ENCODE data around the gene CADM1. TPM values are rescaled to one million over a fixed set of nuclear protein-coding genes. Genes with fewer than 3 reads are reported as not detected.

CADM1 gene
- total RNA-seq, 4 donors from 2014 or later = 2.9 to 25.7 (median 9.6) TPM

DNA sequence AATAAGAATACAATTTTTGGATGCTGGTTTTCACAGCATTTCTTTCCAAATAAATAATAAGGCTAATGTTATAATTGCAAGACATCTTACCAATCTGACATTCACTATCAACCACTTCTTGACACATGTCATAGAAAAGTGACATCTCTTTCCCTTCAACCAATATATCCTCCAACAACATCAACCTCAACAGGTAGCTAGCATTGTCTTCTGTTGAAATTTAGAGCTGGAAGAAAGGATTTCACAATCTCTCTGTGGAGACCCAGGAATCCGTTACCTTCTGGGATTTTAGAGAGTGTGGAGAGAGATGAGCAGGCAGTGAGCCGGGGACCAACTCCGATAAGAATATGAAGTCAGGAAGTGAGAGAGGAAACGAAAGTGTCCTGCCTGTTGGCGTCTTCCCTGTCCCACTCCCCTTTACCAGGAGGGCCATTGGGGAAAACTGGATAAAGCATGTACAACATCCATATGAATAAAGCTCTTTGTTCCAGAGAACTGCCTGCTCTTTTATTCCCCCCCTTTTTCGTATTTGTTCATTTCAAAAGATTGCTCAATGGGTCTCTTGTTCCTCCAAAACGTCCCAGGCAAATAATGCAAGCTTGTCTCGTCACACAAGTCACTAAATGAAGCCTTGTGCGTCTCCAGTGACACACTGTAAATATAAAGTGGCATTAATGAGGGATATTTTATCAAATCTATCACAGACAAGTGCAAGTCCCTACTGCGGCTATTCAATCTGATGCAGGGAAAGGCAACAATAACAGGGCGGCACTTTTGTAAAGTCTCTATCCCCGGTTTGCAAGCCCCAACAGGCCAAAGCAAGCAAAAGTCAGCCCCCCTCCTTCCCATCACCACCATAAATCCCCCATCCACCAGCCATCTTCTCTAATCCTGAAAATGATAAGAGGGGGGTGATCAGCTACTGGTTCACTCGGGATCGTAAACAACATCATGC, 3.4 kb downstream of the CADM1 start:
- TF ChIP-seq, protein P1, sequence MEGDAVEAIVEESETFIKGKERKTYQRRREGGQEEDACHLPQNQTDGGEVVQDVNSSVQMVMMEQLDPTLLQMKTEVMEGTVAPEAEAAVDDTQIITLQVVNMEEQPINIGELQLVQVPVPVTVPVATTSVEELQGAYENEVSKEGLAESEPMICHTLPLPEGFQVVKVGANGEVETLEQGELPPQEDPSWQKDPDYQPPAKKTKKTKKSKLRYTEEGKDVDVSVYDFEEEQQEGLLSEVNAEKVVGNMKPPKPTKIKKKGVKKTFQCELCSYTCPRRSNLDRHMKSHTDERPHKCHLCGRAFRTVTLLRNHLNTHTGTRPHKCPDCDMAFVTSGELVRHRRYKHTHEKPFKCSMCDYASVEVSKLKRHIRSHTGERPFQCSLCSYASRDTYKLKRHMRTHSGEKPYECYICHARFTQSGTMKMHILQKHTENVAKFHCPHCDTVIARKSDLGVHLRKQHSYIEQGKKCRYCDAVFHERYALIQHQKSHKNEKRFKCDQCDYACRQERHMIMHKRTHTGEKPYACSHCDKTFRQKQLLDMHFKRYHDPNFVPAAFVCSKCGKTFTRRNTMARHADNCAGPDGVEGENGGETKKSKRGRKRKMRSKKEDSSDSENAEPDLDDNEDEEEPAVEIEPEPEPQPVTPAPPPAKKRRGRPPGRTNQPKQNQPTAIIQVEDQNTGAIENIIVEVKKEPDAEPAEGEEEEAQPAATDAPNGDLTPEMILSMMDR (IDR thresholded peaks at IDR 0.05; ENCODE audit: low read depth) = no peak

DNA sequence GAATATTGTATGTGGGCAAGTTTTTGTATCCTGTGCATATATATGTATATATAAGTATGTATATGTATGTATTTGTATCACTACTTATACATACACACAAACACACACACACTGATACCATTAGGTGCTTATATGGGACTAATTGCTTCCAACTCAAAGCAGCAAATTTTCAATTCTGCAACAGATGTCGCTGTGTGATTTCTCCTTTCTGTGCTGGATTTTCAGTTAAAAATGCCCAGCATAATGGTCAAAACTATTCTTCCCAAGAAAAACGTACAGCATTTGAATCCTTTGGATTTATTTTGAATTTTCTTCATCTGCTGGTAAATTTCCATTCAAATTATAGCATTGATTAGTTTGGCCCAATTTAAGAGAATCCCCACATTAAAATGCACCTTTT, 4.3 kb downstream of the CADM1 start:
- TF ChIP-seq, protein P1 (IDR thresholded peaks at IDR 0.05; ENCODE audit: low read depth) = no peak

DNA sequence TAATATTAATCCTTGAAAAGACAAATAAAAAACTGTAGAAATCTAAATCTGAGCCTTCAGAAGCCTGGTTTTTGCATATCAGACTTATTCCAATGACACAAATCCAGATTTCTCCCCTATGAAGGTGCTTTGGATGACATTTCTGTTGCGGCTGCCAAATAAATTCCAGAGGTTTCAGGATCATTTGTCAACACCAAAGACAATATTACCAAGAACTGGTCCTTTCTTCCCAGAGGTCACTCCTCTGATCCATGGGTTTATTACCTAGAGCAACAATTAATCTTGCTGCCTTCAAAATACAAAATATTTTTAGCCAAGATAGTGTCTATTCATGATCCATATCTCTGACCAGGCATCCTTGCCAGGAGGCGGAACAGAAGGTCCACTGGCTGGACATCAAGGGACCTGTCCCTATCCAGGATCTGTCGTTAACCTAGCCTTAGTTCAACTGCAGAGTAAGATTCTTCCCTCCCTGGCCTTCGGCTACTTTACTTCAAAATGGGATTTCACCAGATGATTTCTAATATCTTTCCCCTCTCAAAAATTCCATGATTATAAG, 4.9 kb downstream of the CADM1 start:
- TF ChIP-seq, protein P1 (IDR thresholded peaks at IDR 0.05; ENCODE audit: low read depth) = no peak

DNA sequence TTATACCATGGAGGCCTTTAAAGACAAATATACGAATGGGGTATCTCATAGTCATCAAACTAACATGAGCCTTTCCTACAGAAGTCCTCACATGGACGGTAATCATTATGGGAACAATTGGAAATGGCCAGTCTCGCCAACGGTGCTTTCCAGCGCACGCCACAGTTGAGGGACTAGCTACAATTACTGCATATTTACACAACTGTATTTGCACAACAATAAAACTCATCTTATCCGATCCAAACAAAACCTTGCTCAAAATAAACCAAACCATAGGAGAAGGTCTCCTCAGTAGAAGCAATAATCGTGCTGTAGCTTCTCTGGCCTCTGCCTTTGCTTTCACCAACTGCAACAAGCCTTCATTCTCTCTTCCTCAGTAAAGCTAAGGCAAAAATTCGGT, 5.9 kb downstream of the CADM1 start:
- TF ChIP-seq, protein P1 (IDR thresholded peaks at IDR 0.05; ENCODE audit: low read depth) = no peak

DNA sequence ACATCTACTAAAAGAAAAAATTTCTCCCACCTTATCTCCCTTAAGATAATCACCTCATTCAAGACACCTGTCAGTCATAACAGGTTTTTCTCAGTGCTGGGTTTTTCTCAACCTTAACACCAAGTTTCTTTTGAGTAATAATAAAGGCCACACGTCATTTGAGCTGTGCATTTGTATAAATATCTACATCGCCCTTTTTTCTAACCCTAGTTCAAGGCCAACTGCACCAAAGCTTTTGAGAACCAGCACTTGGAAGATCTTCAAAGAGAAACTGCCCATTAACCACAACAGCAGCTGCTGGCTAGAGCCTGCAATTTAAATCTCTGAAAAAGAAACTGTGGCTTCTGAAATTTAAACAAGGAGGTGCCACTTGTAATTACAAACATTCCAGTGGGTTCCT, 6.9 kb downstream of the CADM1 start:
- TF ChIP-seq, protein P1 (IDR thresholded peaks at IDR 0.05; ENCODE audit: low read depth) = no peak

DNA sequence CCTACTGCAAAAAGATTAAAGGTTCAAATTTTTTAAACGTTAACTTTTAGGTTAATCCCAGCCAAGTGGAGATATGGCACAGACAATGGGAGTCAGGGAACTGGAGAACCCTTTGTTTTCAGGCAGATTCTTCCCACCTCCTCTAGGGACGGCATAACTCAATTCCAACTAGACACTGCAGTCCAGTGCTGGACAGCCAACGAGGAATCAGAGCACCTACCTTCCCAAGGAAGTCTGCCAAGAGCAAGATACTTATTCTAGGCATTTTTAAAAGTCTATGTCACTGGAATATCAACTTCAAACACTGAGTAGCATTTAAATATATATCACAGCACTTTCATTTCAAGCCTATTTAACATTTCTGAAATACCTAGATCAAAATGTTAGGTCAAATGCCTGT, 7.3 kb downstream of the CADM1 start:
- TF ChIP-seq, protein P1 (IDR thresholded peaks at IDR 0.05; ENCODE audit: low read depth) = no peak

DNA sequence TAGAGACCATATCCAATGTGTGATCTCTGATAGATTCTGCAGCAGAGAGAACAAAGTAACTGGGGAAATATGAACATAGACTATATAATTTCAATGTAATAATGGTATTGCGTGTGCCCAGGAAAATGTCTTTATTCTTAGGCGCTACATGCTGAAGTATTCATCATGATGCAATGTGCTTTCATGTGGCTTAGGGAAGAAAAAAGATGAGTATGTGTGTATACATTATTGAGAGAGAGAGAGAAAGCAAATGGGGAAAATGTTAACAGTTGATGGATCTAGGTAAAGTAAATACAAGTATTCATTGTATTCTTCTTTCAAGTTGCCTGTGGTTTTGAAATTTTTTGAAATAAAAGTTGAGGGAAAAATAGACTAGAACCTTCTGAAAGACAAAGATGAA, 10.3 kb downstream of the CADM1 start:
- TF ChIP-seq, protein P1 (IDR thresholded peaks at IDR 0.05; ENCODE audit: low read depth) = no peak
